Mucosa of descending colon (tissue), 3 donors: ENCODE results near the gene C1orf216. TPM values are rescaled to one million over a fixed set of nuclear protein-coding genes. Genes with fewer than 3 reads are reported as not detected.
A peak's percentile ranks its signal among the peaks of the same experiment; 100 is the strongest.

ENCODE experiments used
- ATAC-seq: fragments of 200-7000 bp; cut with Tn5 transposase; one replicate; pipeline ENCODE4 v1.9.1; 2020; ENCODE audit warnings: mild to moderate bottlenecking, moderate library complexity
- DNase-seq, 3 donors: peaks; one replicate each; pipeline ENCODE4 v3.0.0-alpha.2; 2020
- H3K36me3 ChIP-seq: fragments of 200-600 bp; one replicate; pipeline ENCODE4 v1.8.0; 2021; ENCODE audit warnings: low read depth, mild to moderate bottlenecking
- H3K4me1 ChIP-seq: fragments of 200-600 bp; one replicate; pipeline ENCODE4 v1.8.0; 2021; ENCODE audit warnings: low read depth, mild to moderate bottlenecking
- H3K4me3 ChIP-seq: fragments of 200-600 bp; one replicate; pipeline ENCODE4 v1.8.0; 2021; ENCODE audit warnings: mild to moderate bottlenecking
- H3K9me3 ChIP-seq: fragments of 200-600 bp; one replicate; pipeline ENCODE4 v1.8.0; 2021; ENCODE audit warnings: mild to moderate bottlenecking
- intact Hi-C, 2 donors: fragments of 100-400 bp; cut with DNase I in 1 of 2; cut with micrococcal nuclease in 1 of 2; formaldehyde crosslinking; loops; one replicate each; pipeline versions ENCODE4 v1.11.0 to v1.11.1; 2022; cut with DNase I, micrococcal nuclease
- long read RNA-seq, 2 donors: library from polyadenylated mRNA; unstranded; transcript quantifications; one replicate each; pipeline ENCODE4 v2.0.0, GENCODE V29; 2019 to 2021
- total RNA-seq, 3 donors: library from RNA; stranded (reverse); fragmentation: NEBNext Ultra II Directional in 2 of 3; extraction: Animal tissue kit (Norgen Biotek cat#: 25700) in 2 of 3; gene quantifications; one replicate each; pipeline versions ENCODE4 v1.2.1 to v1.2.4, GENCODE V29; 2021 to 2023
- TF ChIP-seq, protein P1 (sequence below): fragments of 200-600 bp; IDR thresholded peaks from one replicate; pipeline ENCODE4 v1.8.0; 2022; ENCODE audit warnings: antibody characterized with exemption, mild to moderate bottlenecking
- donor health status: DM: no; HTN: no; CAD: no; lungs with moderate emphysema.
- donor health status: DM: no; HTN: no; CAD: no.
- donor health status: DM: no; HTN: yes; CAD: no.

Gene C1orf216, protein sequence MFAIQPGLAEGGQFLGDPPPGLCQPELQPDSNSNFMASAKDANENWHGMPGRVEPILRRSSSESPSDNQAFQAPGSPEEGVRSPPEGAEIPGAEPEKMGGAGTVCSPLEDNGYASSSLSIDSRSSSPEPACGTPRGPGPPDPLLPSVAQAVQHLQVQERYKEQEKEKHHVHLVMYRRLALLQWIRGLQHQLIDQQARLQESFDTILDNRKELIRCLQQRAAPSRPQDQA
- 10 to 100 TPM in 1 of 3 donors, 1 to 10 TPM in 1, under 1 TPM in 1; 0.87 to 23.1 (median 3.9) TPM for total RNA-seq
- long read RNA-seq, donor 1, transcript C1orf216-201 (2 exons, 3,218 nt), result major isoform, 84 of 104 reads
- long read RNA-seq, donor 1, partial matches to known transcripts, result 19 of 104 reads
- long read RNA-seq, donor 1, other reads (novel, unspliced or antisense), result 0 of 104 reads
- long read RNA-seq, donor 2, partial matches to known transcripts, result 0 of 3 reads
- long read RNA-seq, donor 2, other reads (novel, unspliced or antisense), result 0 of 3 reads

DNA sequence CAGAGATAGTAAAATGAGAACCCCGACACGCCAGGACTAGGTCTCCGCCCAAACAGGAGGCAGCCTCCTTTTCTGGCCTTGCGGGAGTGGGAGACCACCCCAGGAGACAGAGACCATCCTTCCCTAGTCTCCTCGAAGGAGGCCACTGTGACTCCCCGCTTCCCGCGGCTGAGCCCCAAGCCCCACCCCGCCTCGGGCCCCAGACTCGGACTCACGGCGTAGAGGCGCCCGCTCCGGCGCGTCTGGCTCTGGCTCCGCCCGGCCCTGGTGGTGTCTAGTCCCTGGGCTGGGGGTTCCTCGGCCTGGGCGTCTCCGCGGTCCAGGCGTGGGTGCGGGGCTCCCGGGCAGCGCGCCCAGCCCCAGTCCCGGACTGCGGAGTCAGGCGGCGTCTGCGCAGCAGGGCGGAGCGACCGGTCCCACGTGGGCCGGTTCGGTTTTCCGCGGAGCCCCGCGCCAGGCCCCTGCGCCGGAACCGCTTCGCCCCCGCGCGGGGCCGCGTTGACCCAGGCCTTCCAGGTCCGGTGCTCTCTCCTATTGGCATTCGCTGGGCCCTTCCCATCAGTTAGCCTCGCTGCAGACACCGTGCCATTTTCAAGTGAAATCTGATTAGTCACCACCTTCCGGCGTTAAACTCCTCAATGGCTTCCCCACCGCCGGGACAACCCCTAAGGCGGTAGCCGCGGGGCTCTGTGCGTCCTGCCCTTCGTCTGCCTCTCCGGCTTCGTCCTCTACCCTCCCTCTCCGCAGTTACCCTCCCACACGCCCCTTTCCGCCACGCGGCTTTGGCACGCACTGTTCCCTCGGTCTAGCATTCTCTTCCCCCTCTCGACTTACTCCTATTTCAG, at the start of gene C1orf216:
C1orf216 (minus strand) TSS at position 393 of the 845 bp plus-strand sequence. CDS start 2,563 bp downstream, outside the sequence.
- DNase-seq (peak; percentile 37 to 73 (median 68)), ATAC-seq (peak; percentile 83)
- intact Hi-C loops, result loop anchor here (5.0 kb wide), 2 partner anchors 141 to 151 kb away; no protein-coding TSS in a partner anchor
- TF ChIP-seq, protein P1, sequence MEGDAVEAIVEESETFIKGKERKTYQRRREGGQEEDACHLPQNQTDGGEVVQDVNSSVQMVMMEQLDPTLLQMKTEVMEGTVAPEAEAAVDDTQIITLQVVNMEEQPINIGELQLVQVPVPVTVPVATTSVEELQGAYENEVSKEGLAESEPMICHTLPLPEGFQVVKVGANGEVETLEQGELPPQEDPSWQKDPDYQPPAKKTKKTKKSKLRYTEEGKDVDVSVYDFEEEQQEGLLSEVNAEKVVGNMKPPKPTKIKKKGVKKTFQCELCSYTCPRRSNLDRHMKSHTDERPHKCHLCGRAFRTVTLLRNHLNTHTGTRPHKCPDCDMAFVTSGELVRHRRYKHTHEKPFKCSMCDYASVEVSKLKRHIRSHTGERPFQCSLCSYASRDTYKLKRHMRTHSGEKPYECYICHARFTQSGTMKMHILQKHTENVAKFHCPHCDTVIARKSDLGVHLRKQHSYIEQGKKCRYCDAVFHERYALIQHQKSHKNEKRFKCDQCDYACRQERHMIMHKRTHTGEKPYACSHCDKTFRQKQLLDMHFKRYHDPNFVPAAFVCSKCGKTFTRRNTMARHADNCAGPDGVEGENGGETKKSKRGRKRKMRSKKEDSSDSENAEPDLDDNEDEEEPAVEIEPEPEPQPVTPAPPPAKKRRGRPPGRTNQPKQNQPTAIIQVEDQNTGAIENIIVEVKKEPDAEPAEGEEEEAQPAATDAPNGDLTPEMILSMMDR, result no peak
- Histone ChIP-seq H3K9me3 (no peaks in the 10 kb centered on the region), H3K36me3 (no peaks in the 10 kb centered on the region), H3K4me3 (peak within 1 kb of the TSS; percentile 33), H3K4me1 (peaks cover 5% of the 10 kb centered on the region)

DNA sequence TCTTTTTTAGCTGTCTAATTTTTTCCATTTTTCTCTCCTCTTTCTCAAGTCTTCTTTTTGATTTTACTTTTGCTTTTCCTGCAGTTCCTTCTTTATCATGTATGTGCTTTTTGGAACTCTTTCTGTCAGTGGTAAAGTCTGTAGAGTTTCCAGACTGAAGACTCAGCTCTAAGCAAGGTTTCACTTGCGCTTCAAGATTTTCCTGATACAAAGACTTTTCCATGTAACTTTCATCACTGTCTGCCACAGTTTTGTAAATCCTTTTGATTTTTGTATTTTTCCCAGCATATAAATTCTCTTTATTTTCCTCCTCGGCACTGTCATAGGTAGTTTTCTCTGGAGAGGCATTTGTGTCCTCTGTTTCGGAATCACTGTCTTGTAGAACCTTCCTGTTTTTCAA, 45.6 kb upstream of the C1orf216 start:
- TF ChIP-seq, protein P1, result no peak
- peaks cover 3% of the 10 kb centered on the region for H3K4me1 ChIP-seq
- ATAC-seq, result no peak
- no peak for DNase-seq
- H3K4me3 ChIP-seq, result no peak overlapping the region
- intact Hi-C loops, result no loop called here
- no peaks in the 10 kb centered on the region for H3K9me3 ChIP-seq
- H3K36me3 ChIP-seq, result no peaks in the 10 kb centered on the region

DNA sequence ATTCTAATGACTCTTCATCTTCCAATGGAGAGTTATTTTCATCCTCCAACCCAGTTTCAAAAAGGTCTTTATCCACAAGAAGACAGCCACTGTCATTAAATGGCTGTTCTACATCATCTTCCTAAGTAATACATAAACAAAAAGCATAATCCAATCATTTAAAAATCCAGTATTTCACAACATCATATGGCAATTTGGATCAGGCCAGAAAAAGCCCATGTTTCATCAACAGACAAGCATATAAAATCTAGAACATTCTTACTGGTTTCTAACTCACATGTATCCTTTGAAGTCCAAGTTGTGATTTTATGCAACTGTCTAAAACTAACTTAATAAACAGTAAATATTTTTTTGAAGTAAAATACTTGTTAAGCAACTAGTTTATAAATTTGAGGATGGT, 44.5 kb upstream of the C1orf216 start:
- Histone ChIP-seq H3K9me3 (no peaks in the 10 kb centered on the region), H3K4me1 (no peaks in the 10 kb centered on the region), H3K4me3 (no peak overlapping the region), H3K36me3 (no peaks in the 10 kb centered on the region)
- intact Hi-C loops, result no loop called here
- TF ChIP-seq, protein P1, result no peak
- ATAC-seq, result no peak
- DNase-seq, result no peak

DNA sequence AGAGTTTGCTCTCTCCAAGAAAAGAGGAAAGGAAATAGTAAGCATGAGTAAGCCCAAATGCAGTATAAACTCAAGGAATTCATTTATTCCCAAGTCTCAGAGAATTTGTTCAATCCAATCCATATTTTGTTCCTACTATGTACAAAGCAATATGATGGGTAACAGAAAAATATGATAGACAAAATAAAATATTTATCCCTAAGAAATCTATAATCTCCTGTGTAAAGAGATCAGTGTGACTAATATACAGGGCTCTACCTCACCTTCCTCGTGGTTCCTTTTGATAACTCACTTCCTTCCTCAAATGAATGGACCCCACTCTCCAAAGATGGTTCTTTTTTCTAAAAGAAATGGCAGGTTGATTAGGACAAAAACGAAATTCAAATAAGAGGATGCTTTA, 43.5 kb upstream of the C1orf216 start:
- no peaks in the 10 kb centered on the region for H3K9me3 ChIP-seq
- DNase-seq (no peak), ATAC-seq (no peak)
- no peaks in the 10 kb centered on the region for H3K4me1 ChIP-seq
- H3K4me3 ChIP-seq, result no peak overlapping the region
- H3K36me3 ChIP-seq, result no peaks in the 10 kb centered on the region
- TF ChIP-seq, protein P1, result no peak
- intact Hi-C loops, result no loop called here

DNA sequence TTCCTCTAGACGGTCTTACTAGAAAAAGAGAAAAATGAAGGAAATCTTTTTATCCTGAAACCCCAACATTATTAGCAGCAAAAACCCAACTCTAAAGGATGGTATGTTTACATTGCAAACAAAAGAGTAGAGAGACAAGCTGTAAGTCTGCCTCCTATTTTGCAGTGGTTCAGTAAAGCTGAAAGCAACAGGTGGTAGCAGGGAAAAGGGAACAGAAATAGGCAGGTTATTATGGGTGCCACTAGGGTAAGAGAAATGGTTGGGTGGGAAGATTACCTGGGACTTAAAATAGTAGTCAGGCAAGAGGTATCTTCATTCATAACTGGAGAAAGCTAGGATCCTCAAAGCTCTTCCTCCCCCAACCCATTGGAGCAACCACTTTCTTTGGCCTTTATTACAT, 37.4 kb upstream of the C1orf216 start:
- DNase-seq (no peak), ATAC-seq (no peak)
- Histone ChIP-seq H3K9me3 (no peaks in the 10 kb centered on the region), H3K4me1 (no peaks in the 10 kb centered on the region), H3K4me3 (no peak overlapping the region), H3K36me3 (no peaks in the 10 kb centered on the region)
- intact Hi-C loops, result no loop called here
- TF ChIP-seq, protein P1, result no peak
